ENCODE measurements around the gene CTCF.

Gene CTCF

GRCh38 chr16:67666559-67667452 is 104.5 kb downstream of the CTCF start, which contains the start of the genes C16orf86 and ENKD1:
TSS of gene C16orf86 (plus strand) at chr16:67666814. CDS start at chr16:67666971, 157 bp downstream.
TSS of gene ENKD1 (minus strand) at chr16:67666750. CDS start at chr16:67666442, 308 bp downstream.
- peak; percentile 75 for DNase-seq

- no peak for DNase-seq
Observed at GRCh38 chr16:67667453-67667816, 105.1 kb downstream of the CTCF start.

GRCh38 chr16:67667817-67668494 is 105.6 kb downstream of the CTCF start:
- peak; percentile 63 for DNase-seq

- no peak for DNase-seq
Observed at GRCh38 chr16:67668495-67669157, 106.3 kb downstream of the CTCF start.

- DNase-seq, result no peak
Observed at GRCh38 chr16:67669499-67670101, 107.3 kb downstream of the CTCF start.

- no peak for DNase-seq
Observed at GRCh38 chr16:67672306-67672705, 110.0 kb downstream of the CTCF start.

- DNase-seq, result peak; percentile 50
Observed at GRCh38 chr16:67672739-67673662, 110.7 kb downstream of the CTCF start.

GRCh38 chr16:67673712-67674580 is 111.6 kb downstream of the CTCF start:
- no peak for DNase-seq

- DNase-seq, result no peak
Observed at GRCh38 chr16:67674851-67675578, 112.7 kb downstream of the CTCF start.

- DNase-seq, result no peak
Observed at GRCh38 chr16:67675579-67675935, 113.2 kb downstream of the CTCF start.

GRCh38 chr16:67675999-67676398 is 113.7 kb downstream of the CTCF start:
- DNase-seq, result no peak

- no peak for DNase-seq
Observed at GRCh38 chr16:67676516-67676915, 114.2 kb downstream of the CTCF start.

GRCh38 chr16:67676939-67677338 is 114.6 kb downstream of the CTCF start:
- no peak for DNase-seq

GRCh38 chr16:67677712-67678111 is 115.4 kb downstream of the CTCF start:
- DNase-seq, result no peak

GRCh38 chr16:67678354-67679023 is 116.2 kb downstream of the CTCF start:
- no peak for DNase-seq

GRCh38 chr16:67679935-67680897 is 117.9 kb downstream of the CTCF start:
- no peak for DNase-seq

GRCh38 chr16:67683767-67684166 is 121.4 kb downstream of the CTCF start:
- no peak for DNase-seq

GRCh38 chr16:67685388-67686112 is 123.2 kb downstream of the CTCF start:
- no peak for DNase-seq

Measured in T-helper 9 cell (primary cell).